ENCODE measurements around the gene TRIM71.
"Not testable (repeated sequence)": the region's sequence is repeated elsewhere in the genome, so short reads cannot be mapped to it uniquely, and the experiment has no call there.

The TRIM71 gene

GRCh38 chr3:32817558-32818228 lies at the start of gene TRIM71:
Gene TRIM71 (plus strand): TSS chr3:32817997. CDS start chr3:32818081, 84 bp downstream.
- H3K4me3 ChIP-seq (ENCODE audit: control insufficient read depth, low read depth, low read length), result no peak within 1 kb of the TSS
- no peak for TF ChIP-seq CTCF (conservative IDR thresholded peaks at IDR 0.05; ENCODE audit: control insufficient read depth, insufficient read depth, low read depth, low read length)
- DNase-seq (ENCODE audit: low read depth), result peak; percentile 8

GRCh38 chr3:32778389-32778788 lies 39.4 kb upstream of the TRIM71 start:
- TF ChIP-seq CTCF (conservative IDR thresholded peaks at IDR 0.05; ENCODE audit: control insufficient read depth, insufficient read depth, low read depth, low read length), result no peak
- H3K4me3 ChIP-seq (ENCODE audit: control insufficient read depth, low read depth, low read length), result no peak overlapping the region
- no peak for DNase-seq (ENCODE audit: low read depth)

- TF ChIP-seq CTCF (conservative IDR thresholded peaks at IDR 0.05; ENCODE audit: control insufficient read depth, insufficient read depth, low read depth, low read length), result no peak
- DNase-seq (ENCODE audit: low read depth), result no peak
- no peak overlapping the region for H3K4me3 ChIP-seq (ENCODE audit: control insufficient read depth, low read depth, low read length)
Observed at GRCh38 chr3:32780071-32780734, 37.6 kb upstream of the TRIM71 start.

- peak overlapping the region; percentile 57 for H3K4me3 ChIP-seq (ENCODE audit: control insufficient read depth, low read depth, low read length)
- TF ChIP-seq CTCF (conservative IDR thresholded peaks at IDR 0.05; ENCODE audit: control insufficient read depth, insufficient read depth, low read depth, low read length), result no peak
- peak; percentile 17 for DNase-seq (ENCODE audit: low read depth)
Observed at GRCh38 chr3:32780735-32781210, 37.0 kb upstream of the TRIM71 start.

GRCh38 chr3:32781211-32781968 lies 36.4 kb upstream of the TRIM71 start:
- H3K4me3 ChIP-seq (ENCODE audit: control insufficient read depth, low read depth, low read length), result peak overlapping the region; percentile 57

GRCh38 chr3:32781969-32782270 lies 35.9 kb upstream of the TRIM71 start:
- not testable (repeated sequence) for DNase-seq (ENCODE audit: low read depth); H3K4me3 ChIP-seq (ENCODE audit: control insufficient read depth, low read depth, low read length)

More at GRCh38 chr3:32781211-32781968, 36.4 kb upstream of the TRIM71 start:
- peak; percentile 65 for DNase-seq (ENCODE audit: low read depth)
- peak; percentile 55 for TF ChIP-seq CTCF (conservative IDR thresholded peaks at IDR 0.05; ENCODE audit: control insufficient read depth, insufficient read depth, low read depth, low read length)

GRCh38 chr3:32782407-32782806 lies 35.4 kb upstream of the TRIM71 start:
- no peak for TF ChIP-seq CTCF (conservative IDR thresholded peaks at IDR 0.05; ENCODE audit: control insufficient read depth, insufficient read depth, low read depth, low read length)
- no peak overlapping the region for H3K4me3 ChIP-seq (ENCODE audit: control insufficient read depth, low read depth, low read length)
- DNase-seq (ENCODE audit: low read depth), result no peak
